Panc1 (cell line): ENCODE data around the gene CHST14. TPM values are rescaled to one million over a fixed set of nuclear protein-coding genes. Genes with fewer than 3 reads are reported as not detected.

Source experiments
- ATAC-seq: fragments of 200-7000 bp; cut with Tn5 transposase; 2 replicates; pipeline ENCODE4 v1.9.1; 2020; ENCODE audit warnings: mild to moderate bottlenecking, moderate library complexity
- BruUV-seq: library from RNA; stranded (reverse); fragments of 400-500 nt; replicated peaks from 2 replicates; lab custom pipeline; 2021; lab: Mats Ljungman, UMichigan
- CTCF ChIA-PET: fragments of 300-600 bp; sonication (Branson Sonifier 250); formaldehyde crosslinking; loops from one replicate; lab custom pipeline; 2022; ENCODE audit warnings: antibody characterized with exemption; lab: Charles Lee
- POLR2A ChIA-PET: fragments of 300-600 bp; sonication (Branson Sonifier 250); formaldehyde crosslinking; loops from one replicate; lab custom pipeline; 2022; ENCODE audit warnings: antibody characterized with exemption; lab: Charles Lee
- DNase-seq: peaks from one replicate; pipeline ENCODE4 v3.0.0-alpha.2; 2010; ENCODE audit warnings: low read depth, low spot score
- H3K27ac ChIP-seq: 2 replicates; pipeline ENCODE4 v1.5.1; 2011; ENCODE audit warnings: mild to moderate bottlenecking, low read length, inconsistent platforms
- H3K27me3 ChIP-seq: fragments of 200-500 bp; sonication (Bioruptor generic); 2 replicates; pipeline ENCODE4 v1.6.0; 2014; ENCODE audit warnings: low read length, inconsistent platforms; ENCODE audit not compliant: control insufficient read depth, insufficient read depth
- H3K36me3 ChIP-seq: fragments of 200-500 bp; sonication (Bioruptor generic); 2 replicates; pipeline ENCODE4 v1.5.1; 2014; ENCODE audit warnings: inconsistent platforms, mild to moderate bottlenecking, low read length, moderate library complexity; ENCODE audit not compliant: control insufficient read depth, insufficient read depth
- H3K4me1 ChIP-seq: 2 replicates; pipeline ENCODE4 v1.5.1; 2011; ENCODE audit warnings: inconsistent platforms, mild to moderate bottlenecking, low read length, moderate library complexity; ENCODE audit not compliant: control insufficient read depth, insufficient read depth
- H3K4me3 ChIP-seq, 2 experiments: 2 replicates each; pipeline ENCODE4 v1.5.1; 2011 to 2012; ENCODE audit warnings: low read depth in 2 of 2, low read length in 2 of 2, mild to moderate bottlenecking in 2 of 2, inconsistent platforms in 1 of 2, moderate library complexity in 1 of 2
- H3K9me3 ChIP-seq: fragments of 200-500 bp; sonication (Bioruptor generic); 2 replicates; pipeline ENCODE4 v1.5.1; 2014; ENCODE audit warnings: low read depth, mild to moderate bottlenecking, inconsistent platforms, low read length, moderate library complexity; ENCODE audit not compliant: control insufficient read depth, insufficient read depth
- CTCF ChIP-seq: fragments of 450-650 bp; IDR thresholded peaks from 2 replicates; pipeline ENCODE4 v1.5.1; 2017; ENCODE audit warnings: mild to moderate bottlenecking
- POLR2AphosphoS5 ChIP-seq: IDR thresholded peaks from 2 replicates; pipeline ENCODE4 v1.6.1; 2012; ENCODE audit warnings: mild to moderate bottlenecking, low read depth, low read length, moderate library complexity
- REST ChIP-seq, 2 experiments: IDR thresholded peaks; 2 replicates each; pipeline ENCODE4 v1.6.1; 2011 to 2012; ENCODE audit warnings: low read depth in 2 of 2, control low read depth in 1 of 2, low read length in 1 of 2, mild to moderate bottlenecking in 1 of 2, moderate library complexity in 1 of 2; ENCODE audit not compliant: insufficient read depth in 1 of 2
- SIN3A ChIP-seq: IDR thresholded peaks from 2 replicates; pipeline ENCODE4 v1.6.1; 2012; ENCODE audit warnings: low read depth, mild to moderate bottlenecking, low read length, moderate library complexity, borderline replicate concordance; ENCODE audit not compliant: insufficient read depth
- TCF7L2 ChIP-seq: IDR thresholded peaks from 2 replicates; pipeline ENCODE4 v1.6.1; 2011; ENCODE audit warnings: mild to moderate bottlenecking, low read depth, low read length, inconsistent platforms
- in situ Hi-C: cut with HindIII; loops from 2 replicates; pipeline ENCODE4 v1.10.0; 2016; ENCODE audit warnings: low sequenced_read_pairs, low pct_unique_long_range_greater_than_20kb
- intact Hi-C: fragments of 100-400 bp; cut with micrococcal nuclease; formaldehyde crosslinking; loops from one replicate; pipeline ENCODE4 v1.10.0; 2022; ENCODE audit not compliant: unreplicated experiment
- total RNA-seq: library from RNA; stranded (reverse); gene quantifications from one replicate; pipeline ENCODE4 v1.2.1, GENCODE V29; 2021; ENCODE audit not compliant: unreplicated experiment

CHST14 gene
- total RNA-seq, 1 experiment from 2014 or later, result 42.4 TPM

GRCh38 chr15:40440743-40441564 is 29.8 kb upstream of the CHST14 start, which contains the start of gene BAHD1:
TSS of gene BAHD1 (plus strand) at chr15:40440953. CDS start at chr15:40458465, 17,512 bp downstream.
- Histone ChIP-seq H3K27ac (peak within 1 kb of the TSS; percentile 91), H3K9me3 (no peaks in the 10 kb centered on the region), H3K4me1 (peaks cover 66% of the 10 kb centered on the region), H3K36me3 (no peaks in the 10 kb centered on the region; the same call in 1 of the 2 replicates), H3K27me3 (no peaks in the 10 kb centered on the region), H3K4me3 (peak within 1 kb of the TSS; percentile 65 to 80)
- CTCF ChIA-PET, result interaction anchor here (0.6 to 1.0 kb wide), 3 partner anchors 9 to 41 kb away, joined by 3 read pairs; no protein-coding TSS in a partner anchor
- ATAC-seq, result peak; percentile 86
- in situ Hi-C loops (no loop called here), intact Hi-C loops (loop anchor here (5.0 kb wide), 1 partner anchor 66 kb away; no protein-coding TSS in a partner anchor)
- DNase-seq, result peak; percentile 54
- POLR2A ChIA-PET, result interaction anchor here (0.6 kb wide), 2 partner anchors 65 to 179 kb away, joined by 3 read pairs; no protein-coding TSS in a partner anchor
- BruUV-seq, result no TSS peak
- TF ChIP-seq TCF7L2 (no peak), REST (IDR thresholded peaks at IDR 0.05; ENCODE audit: insufficient read depth in 1 of 2, low read depth in 2 of 2, low read length in 1 of 2) (no peak), SIN3A (no peak; the same call in 1 of the 2 replicates), CTCF (peak; percentile 52; the same call in 1 of the 2 replicates)

GRCh38 chr15:40441565-40442531 is 28.9 kb upstream of the CHST14 start:
- ATAC-seq, result no peak
- BruUV-seq, result no TSS peak
- POLR2A ChIA-PET, result interaction anchor here (0.6 to 0.9 kb wide), 4 partner anchors 24 to 180 kb away, joined by 3 to 8 read pairs (median 7); partner anchors contain the start of gene CCDC32

More at GRCh38 chr15:40441565-40442531, 28.9 kb upstream of the CHST14 start:
- TF ChIP-seq SIN3A (peak; percentile 59; the same call in 1 of the 2 replicates), POLR2AphosphoS5 (no peak)
- in situ Hi-C loops (no loop called here), intact Hi-C loops (loop anchor here (5.0 kb wide), 1 partner anchor 65 kb away; no protein-coding TSS in a partner anchor)
- 0 out of 2 replicates have a peak overlapping the region, but pooled peaks have one; percentile 57 for H3K27ac ChIP-seq
- peak overlapping the region; percentile 57 to 61 for H3K4me3 ChIP-seq
- CTCF ChIA-PET, result interaction anchor here (0.6 kb wide), 1 partner anchor 117 kb away, joined by 4 read pairs; no protein-coding TSS in a partner anchor
- no peaks in the 10 kb centered on the region for H3K9me3 ChIP-seq
- no peaks in the 10 kb centered on the region for H3K27me3 ChIP-seq
- no peaks in the 10 kb centered on the region; the same call in 1 of the 2 replicates for H3K36me3 ChIP-seq
- H3K4me1 ChIP-seq, result peaks cover 68% of the 10 kb centered on the region
- no peak for DNase-seq
